Measurements from ENCODE around the gene PDE11A.

GRCh38 chr2:177806025-177806424 is 266.6 kb downstream of the PDE11A start:
- TF ChIP-seq JUND (IDR thresholded peaks at IDR 0.05) (no peak), CTCF (IDR thresholded peaks at IDR 0.05; ENCODE audit: low read depth, low read length, missing input control) (no peak), SP1 (IDR thresholded peaks at IDR 0.05) (peak; percentile 39), RAD21 (IDR thresholded peaks at IDR 0.05) (no peak), REST (IDR thresholded peaks at IDR 0.05) (no peak), TAF1 (conservative IDR thresholded peaks at IDR 0.05) (no peak)
